ENCODE measurements around the gene PTPRG.

DNA sequence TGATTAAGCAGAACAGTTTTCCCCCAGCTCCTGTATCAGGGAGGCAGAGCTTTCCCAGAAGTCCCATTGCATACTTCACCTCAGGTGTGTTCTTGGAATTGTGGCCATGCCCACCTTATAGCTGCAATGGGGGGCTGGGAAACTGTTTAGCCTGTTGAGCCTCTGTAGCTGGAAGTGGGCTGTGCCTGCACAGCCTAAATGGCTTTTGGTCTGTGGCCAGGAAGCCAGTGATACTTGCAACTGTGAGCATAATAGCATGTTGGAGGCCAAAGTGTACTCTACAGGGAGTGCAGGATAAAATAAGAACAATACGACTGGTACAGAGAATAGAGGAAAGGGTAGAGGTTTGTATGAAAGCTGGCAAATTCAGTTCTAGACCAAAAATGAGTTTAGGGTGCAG lies 248.5 kb downstream of the PTPRG start:
- TF ChIP-seq, protein P1, sequence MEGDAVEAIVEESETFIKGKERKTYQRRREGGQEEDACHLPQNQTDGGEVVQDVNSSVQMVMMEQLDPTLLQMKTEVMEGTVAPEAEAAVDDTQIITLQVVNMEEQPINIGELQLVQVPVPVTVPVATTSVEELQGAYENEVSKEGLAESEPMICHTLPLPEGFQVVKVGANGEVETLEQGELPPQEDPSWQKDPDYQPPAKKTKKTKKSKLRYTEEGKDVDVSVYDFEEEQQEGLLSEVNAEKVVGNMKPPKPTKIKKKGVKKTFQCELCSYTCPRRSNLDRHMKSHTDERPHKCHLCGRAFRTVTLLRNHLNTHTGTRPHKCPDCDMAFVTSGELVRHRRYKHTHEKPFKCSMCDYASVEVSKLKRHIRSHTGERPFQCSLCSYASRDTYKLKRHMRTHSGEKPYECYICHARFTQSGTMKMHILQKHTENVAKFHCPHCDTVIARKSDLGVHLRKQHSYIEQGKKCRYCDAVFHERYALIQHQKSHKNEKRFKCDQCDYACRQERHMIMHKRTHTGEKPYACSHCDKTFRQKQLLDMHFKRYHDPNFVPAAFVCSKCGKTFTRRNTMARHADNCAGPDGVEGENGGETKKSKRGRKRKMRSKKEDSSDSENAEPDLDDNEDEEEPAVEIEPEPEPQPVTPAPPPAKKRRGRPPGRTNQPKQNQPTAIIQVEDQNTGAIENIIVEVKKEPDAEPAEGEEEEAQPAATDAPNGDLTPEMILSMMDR (conservative IDR thresholded peaks at IDR 0.05; ENCODE audit: low read depth in 2 of 2): no peak
- TF ChIP-seq EZH2 (IDR thresholded peaks at IDR 0.05; ENCODE audit: low read depth, unreplicated experiment): no peak

All from GM23338 (cell line).